Fibroblast of lung (primary cell): Measurements from ENCODE around the gene PRKACB. TPM values are rescaled to one million over a fixed set of nuclear protein-coding genes. Genes with fewer than 3 reads are reported as not detected.

Experiments used
- DNase-seq, 2 donors: peaks; one replicate each; pipeline versions ENCODE4 v3.0.0 to v3.0.0-alpha.2; 2010; ENCODE audit warnings: low read depth in 2 of 2
- H2AFZ ChIP-seq: 2 replicates; pipeline ENCODE4 v1.5.1; 2012; ENCODE audit warnings: low read length, control low read depth, inconsistent platforms
- H3K27ac ChIP-seq: 2 replicates; pipeline ENCODE4 v1.5.1; 2011; ENCODE audit warnings: low read length, control low read depth; ENCODE audit not compliant: insufficient read depth
- H3K27me3 ChIP-seq: 2 replicates; pipeline ENCODE4 v1.5.1; 2011; ENCODE audit warnings: mild to moderate bottlenecking, low read length; ENCODE audit not compliant: control insufficient read depth, insufficient read depth
- H3K36me3 ChIP-seq: 2 replicates; pipeline ENCODE4 v1.5.1; 2011; ENCODE audit warnings: low read length; ENCODE audit not compliant: control insufficient read depth, insufficient read depth
- H3K4me1 ChIP-seq: 2 replicates; pipeline ENCODE4 v1.5.1; 2011; ENCODE audit warnings: low read length; ENCODE audit not compliant: control insufficient read depth, insufficient read depth; ENCODE audit errors: extremely low read depth
- H3K4me2 ChIP-seq: 2 replicates; pipeline ENCODE4 v1.5.1; 2011; ENCODE audit warnings: low read length, control low read depth; ENCODE audit not compliant: insufficient read depth; ENCODE audit errors: extremely low read depth
- H3K4me3 ChIP-seq, 4 experiments: fragments of 200-600 bp in 1 of 4; sonication (generic) in 1 of 4; replicated peaks in 1 of 4; 2 replicates each; pipeline ENCODE4 v1.5.1; 2011 to 2016; ENCODE audit warnings: low read length in 4 of 4, low read depth in 3 of 4, mild to moderate bottlenecking in 3 of 4, control low read depth in 2 of 4, inconsistent platforms in 1 of 4, mixed read lengths in 1 of 4; ENCODE audit not compliant: insufficient read depth in 1 of 4; ENCODE audit errors: control extremely low read depth in 1 of 4
- H3K79me2 ChIP-seq: 2 replicates; pipeline ENCODE4 v1.5.1; 2012; ENCODE audit warnings: mild to moderate bottlenecking, low read length, inconsistent platforms; ENCODE audit not compliant: control insufficient read depth, insufficient read depth
- H3K9ac ChIP-seq: 2 replicates; pipeline ENCODE4 v1.5.1; 2011; ENCODE audit warnings: mild to moderate bottlenecking, low read length, control low read depth; ENCODE audit not compliant: insufficient read depth
- H3K9me3 ChIP-seq: 2 replicates; pipeline ENCODE4 v1.5.1; 2012; ENCODE audit warnings: low read depth, low read length; ENCODE audit not compliant: control insufficient read depth, insufficient read depth
- H4K20me1 ChIP-seq: 2 replicates; pipeline ENCODE4 v1.5.1; 2011; ENCODE audit warnings: low read length; ENCODE audit not compliant: control insufficient read depth, insufficient read depth; ENCODE audit errors: extremely low read depth
- CTCF ChIP-seq, 2 donors: IDR thresholded peaks in 1 of 2; conservative IDR thresholded peaks in 1 of 2; 1 replicate in 1 of 2; 2 replicates in 1 of 2; pipeline ENCODE4 v1.5.1; 2011 to 2012; ENCODE audit warnings: low read length in 2 of 2, control low read depth in 1 of 2, inconsistent platforms in 1 of 2, low read depth in 1 of 2, mild to moderate bottlenecking in 1 of 2
- EZH2 ChIP-seq: IDR thresholded peaks from 2 replicates; pipeline ENCODE4 v1.5.1; 2012; ENCODE audit warnings: low read length, control low read depth, mild to moderate bottlenecking; ENCODE audit errors: missing control alignments
- polyA plus RNA-seq, 2 donors: library from polyadenylated mRNA; depleted of rRNA in 1 of 2; stranded (reverse) in 1 of 2; unstranded in 1 of 2; fragments of >200 nt; gene quantifications; 2 replicates each; pipeline ENCODE4 v1.2.1, GENCODE V29; 2011 to 2012; ENCODE audit warnings: missing spikeins in 1 of 2
- total RNA-seq: library from RNA; depleted of rRNA; stranded (reverse); fragments of >200 nt; gene quantifications from 2 replicates; pipeline ENCODE4 v1.2.1, GENCODE V29; 2014

PRKACB gene
- total and polyA plus RNA-seq, 2 donors (not counting 1 experiment from before 2014, with no cell fraction given) = 22.0 to 32.6 TPM

DNA sequence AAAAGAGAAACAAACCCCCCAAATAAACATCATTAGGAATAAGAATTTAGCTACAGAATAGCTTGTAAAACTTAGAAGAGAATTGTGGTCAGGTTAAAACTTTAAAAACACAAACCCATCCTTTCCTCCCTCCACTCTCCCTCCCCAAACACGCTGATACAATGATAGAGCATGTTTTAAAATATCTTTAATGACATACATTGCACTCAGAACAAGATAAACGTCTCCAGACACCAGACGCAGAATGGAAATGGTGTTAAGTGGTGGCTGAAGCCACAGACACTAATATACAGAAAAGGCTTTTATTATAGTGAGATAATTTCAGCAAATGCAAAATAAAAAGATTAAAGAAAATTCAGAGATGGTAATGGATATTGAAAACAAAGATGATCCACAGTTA, 98.6 kb downstream of the PRKACB start:
- H3K4me2 ChIP-seq = no peak overlapping the region
- H4K20me1 ChIP-seq = no peaks in the 10 kb centered on the region
- no peak overlapping the region for H3K9ac ChIP-seq
- H3K9me3 ChIP-seq = no peaks in the 10 kb centered on the region
- no peak overlapping the region for H3K4me3 ChIP-seq
- H3K36me3 ChIP-seq = no peaks in the 10 kb centered on the region
- H3K4me1 ChIP-seq = no peaks in the 10 kb centered on the region
- DNase-seq = no peak
- H3K27ac ChIP-seq = no peak overlapping the region
- TF ChIP-seq EZH2 (no peak), CTCF (conservative IDR thresholded peaks at IDR 0.05 in 1 of 2, IDR thresholded peaks at IDR 0.05 in 1 of 2; ENCODE audit: low read depth in 1 of 2, low read length in 2 of 2) (no peak)
- no peaks in the 10 kb centered on the region for H3K79me2 ChIP-seq
- H3K27me3 ChIP-seq = no peaks in the 10 kb centered on the region
- H2AFZ ChIP-seq = no peak overlapping the region

GRCh38 chr1:84245563-84245962, 101.5 kb downstream of the PRKACB start:
- Histone ChIP-seq H3K9ac (no peak overlapping the region), H3K79me2 (no peaks in the 10 kb centered on the region), H3K36me3 (no peaks in the 10 kb centered on the region), H3K4me3 (no peak overlapping the region), H3K9me3 (no peaks in the 10 kb centered on the region), H4K20me1 (no peaks in the 10 kb centered on the region), H3K4me2 (no peak overlapping the region), H3K27me3 (no peaks in the 10 kb centered on the region), H3K4me1 (no peaks in the 10 kb centered on the region), H2AFZ (no peak overlapping the region), H3K27ac (no peak overlapping the region)
- DNase-seq = no peak
- no peak for TF ChIP-seq CTCF (conservative IDR thresholded peaks at IDR 0.05 in 1 of 2, IDR thresholded peaks at IDR 0.05 in 1 of 2; ENCODE audit: low read depth in 1 of 2, low read length in 2 of 2)
- no peak for TF ChIP-seq EZH2

DNA sequence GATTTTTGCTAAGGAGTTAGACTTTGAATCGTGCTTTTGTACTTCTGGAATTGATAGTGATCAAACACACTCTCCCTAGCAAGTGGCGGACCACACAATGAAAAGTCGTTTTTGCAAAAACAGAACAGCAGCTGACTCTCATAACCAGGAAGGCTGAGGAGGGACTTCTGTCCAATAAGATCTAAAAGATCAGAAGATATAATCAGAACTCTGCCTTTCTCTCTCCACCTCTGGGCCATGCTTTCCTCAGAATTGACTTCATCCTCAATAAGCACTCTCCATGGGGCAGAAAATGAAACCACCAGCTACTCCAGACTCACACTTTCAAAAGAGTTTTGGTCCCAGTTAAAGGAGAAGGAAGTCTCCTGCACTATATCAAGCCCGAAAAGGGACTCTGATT, 102.1 kb downstream of the PRKACB start:
- Histone ChIP-seq H3K4me3 (no peak overlapping the region), H3K4me2 (no peak overlapping the region)

More for the DNA sequence above, 102.1 kb downstream of the PRKACB start:
- TF ChIP-seq CTCF (conservative IDR thresholded peaks at IDR 0.05 in 1 of 2, IDR thresholded peaks at IDR 0.05 in 1 of 2; ENCODE audit: low read depth in 1 of 2, low read length in 2 of 2) = no peak
- no peak for TF ChIP-seq EZH2
- Histone ChIP-seq H3K36me3 (no peaks in the 10 kb centered on the region), H3K4me1 (no peaks in the 10 kb centered on the region), H4K20me1 (no peaks in the 10 kb centered on the region), H3K79me2 (no peaks in the 10 kb centered on the region), H2AFZ (no peak overlapping the region), H3K9ac (no peak overlapping the region), H3K27ac (no peak overlapping the region), H3K9me3 (no peaks in the 10 kb centered on the region), H3K27me3 (no peaks in the 10 kb centered on the region)
- no peak for DNase-seq
